LHCN-M2 (cell line): ENCODE data around the gene ZNF526. TPM values are rescaled to one million over a fixed set of nuclear protein-coding genes. Genes with fewer than 3 reads are reported as not detected.
"Not testable (repeated sequence)": the region's sequence is repeated elsewhere in the genome, so short reads cannot be mapped to it uniquely, and the experiment has no call there.

ENCODE experiments used
- DNase-seq: peaks from one replicate; pipeline ENCODE4 v3.0.0-alpha.2; 2012; ENCODE audit warnings: low read depth
- total RNA-seq: library from RNA; depleted of rRNA; stranded (reverse); fragments of >200 nt; gene quantifications from 2 replicates; pipeline ENCODE4 v1.2.3, GENCODE V29; 2014

ZNF526 gene
- total RNA-seq, 1 experiment from 2014 or later = 7.2 TPM

- DNase-seq = not testable (repeated sequence)
These were observed 37.7 kb downstream of the ZNF526 start for GRCh38 chr19:42257842-42258241.

DNA sequence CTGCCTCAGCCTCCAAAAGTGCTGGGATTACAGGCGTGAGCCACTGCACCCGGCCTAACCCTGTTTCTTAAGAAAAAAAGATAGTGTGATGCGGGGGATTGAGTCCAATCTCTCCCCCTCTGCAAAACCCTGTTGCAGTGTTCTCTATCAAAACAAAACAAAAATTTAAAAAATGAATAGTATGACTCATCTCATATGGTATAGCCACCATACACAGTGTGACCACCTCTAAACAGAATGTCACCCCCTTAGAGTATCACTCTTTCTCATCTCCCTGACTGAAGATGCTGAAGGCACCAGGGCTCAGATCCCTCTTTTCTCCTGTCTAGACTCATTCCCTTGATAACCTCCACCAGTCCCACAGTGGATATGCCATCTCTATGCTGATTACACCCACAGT, 41.7 kb downstream of the ZNF526 start:
- DNase-seq = no peak

DNA sequence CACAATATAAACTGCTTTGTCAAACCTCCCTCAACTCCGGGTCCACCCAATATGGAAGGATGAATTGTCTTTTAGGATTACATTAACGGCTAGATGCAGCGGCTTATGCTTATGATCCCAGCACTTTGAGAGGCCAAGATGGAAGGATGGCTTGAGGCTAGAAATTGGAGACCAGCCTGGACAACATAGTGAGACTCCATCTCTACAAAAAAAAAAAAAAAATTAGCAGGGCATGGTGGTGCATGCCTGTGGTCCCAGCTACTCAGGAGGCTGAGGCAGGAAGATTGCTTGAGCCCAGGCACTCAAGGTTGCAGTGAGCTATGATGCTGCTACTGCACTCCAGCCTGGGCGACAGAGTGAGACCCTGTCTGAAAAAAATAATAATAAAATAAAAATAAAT, 46.0 kb downstream of the ZNF526 start:
- not testable (repeated sequence) for DNase-seq

GRCh38 chr19:42266928-42267603, 47.0 kb downstream of the ZNF526 start:
- not testable (repeated sequence) for DNase-seq

GRCh38 chr19:42267644-42268141, 47.6 kb downstream of the ZNF526 start:
- DNase-seq = no peak

DNA sequence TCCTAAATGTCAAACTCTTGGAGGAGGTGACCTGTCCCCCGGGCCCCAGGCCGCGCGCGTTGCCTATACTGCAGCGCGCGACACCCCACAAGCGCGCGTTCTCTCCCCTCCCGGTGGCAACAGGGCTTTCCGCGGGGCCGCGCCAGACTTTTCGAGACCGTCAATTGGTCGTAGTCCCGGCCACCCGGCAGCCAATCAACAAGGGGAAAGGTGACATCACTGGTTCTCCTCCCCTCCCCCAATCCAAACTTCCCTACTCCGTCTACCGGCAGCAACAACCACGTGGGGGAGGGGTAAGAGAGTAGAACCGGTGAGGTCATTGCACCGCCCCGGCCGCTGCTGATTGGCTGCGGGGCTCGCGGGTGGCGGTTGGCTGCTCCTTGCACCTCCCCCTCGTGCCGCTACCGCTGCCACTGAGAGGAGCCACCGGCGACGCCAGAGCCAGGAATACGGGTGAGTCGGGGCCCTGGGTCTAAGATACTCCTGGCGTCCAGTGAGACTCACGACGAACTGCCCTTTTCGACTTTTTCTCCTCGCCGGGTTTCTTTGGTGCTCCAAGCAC, 48.1 kb downstream of the ZNF526 start:
- DNase-seq = peak; percentile 99

DNA sequence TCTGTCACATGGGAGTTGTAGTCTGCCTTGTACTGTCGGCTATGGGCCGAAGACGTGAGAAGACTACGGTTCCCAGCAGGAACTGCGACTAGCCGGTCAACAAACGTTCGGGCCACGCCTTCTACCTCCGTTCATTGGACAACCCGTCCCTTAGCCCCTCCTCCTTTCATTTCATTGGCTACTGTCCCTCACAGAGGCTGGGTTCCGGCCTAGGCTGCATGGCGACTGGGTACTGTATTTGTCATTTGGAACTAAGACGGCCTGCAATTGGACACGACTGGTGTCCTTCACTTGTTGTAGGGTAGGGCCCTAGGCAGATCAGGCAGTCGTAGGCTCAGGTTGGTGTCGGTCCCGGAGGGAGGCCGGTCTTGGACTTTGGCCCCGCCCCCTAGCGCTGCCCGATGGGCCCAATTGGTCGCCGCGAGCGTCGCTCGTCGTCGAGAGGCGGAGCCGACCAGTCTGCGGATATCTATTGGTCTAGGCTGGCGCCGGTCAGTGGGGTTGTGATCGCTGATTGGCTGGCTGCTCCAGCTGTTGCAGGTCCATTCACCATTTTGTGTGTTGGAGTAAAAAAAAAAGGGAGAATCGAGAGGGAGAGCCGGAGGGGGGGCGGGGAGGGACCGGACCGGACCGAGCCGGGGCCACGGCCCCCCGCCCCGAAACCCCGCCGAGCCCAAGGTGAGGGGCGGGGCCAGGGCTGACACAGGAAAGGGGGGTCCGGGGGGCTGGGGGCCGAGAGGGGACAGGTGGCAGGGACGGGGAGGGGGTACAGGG, 48.8 kb downstream of the ZNF526 start, which contains the start of gene CIC:
TSS of gene CIC (plus strand) at position 549 of the 774 bp plus-strand sequence. CDS start 2,532 bp downstream, outside the sequence.
- peak; percentile 100 for DNase-seq

DNA sequence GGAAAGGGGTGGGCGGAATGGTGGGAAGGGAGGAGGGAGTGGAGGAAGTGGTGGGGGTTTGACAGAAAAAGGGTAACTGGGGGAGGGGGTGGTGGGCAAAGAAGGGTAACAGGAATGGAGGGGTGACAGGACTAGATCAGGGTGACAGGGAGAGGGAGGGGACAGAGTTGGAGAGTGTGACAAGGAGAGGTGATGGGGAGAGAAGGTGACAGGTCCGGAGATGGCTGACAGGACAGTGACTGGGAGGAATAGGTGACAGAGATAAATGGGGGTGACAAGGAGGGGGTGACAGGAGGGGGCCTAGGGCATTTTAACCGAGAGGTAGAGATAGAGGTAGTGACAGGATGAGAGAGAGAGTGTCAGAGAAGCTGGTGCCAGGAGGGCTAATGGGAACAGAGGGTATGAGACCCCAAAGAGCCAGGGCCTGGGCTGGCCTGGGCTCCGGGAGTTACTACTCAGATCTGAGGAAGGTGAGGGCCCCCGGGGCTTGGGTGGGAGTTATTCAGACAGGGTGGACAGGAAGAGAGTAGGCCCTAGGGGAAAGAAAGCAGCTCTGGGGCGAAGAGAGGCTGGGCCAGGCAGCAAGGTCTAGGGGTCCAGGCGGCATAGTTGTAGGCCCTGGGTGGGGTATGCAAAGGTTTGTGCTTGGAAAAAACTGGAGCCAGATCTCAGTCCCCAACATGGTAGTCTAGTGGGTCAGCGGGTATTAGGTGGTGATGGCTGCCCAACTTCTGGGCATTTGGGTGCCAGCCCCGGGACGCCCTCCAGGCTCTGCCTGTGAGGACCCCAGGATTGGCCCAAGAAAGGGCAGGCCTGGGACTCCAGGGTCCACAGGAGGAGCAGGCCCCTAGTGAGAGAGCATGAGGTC, 49.6 kb downstream of the ZNF526 start:
- no peak for DNase-seq

DNA sequence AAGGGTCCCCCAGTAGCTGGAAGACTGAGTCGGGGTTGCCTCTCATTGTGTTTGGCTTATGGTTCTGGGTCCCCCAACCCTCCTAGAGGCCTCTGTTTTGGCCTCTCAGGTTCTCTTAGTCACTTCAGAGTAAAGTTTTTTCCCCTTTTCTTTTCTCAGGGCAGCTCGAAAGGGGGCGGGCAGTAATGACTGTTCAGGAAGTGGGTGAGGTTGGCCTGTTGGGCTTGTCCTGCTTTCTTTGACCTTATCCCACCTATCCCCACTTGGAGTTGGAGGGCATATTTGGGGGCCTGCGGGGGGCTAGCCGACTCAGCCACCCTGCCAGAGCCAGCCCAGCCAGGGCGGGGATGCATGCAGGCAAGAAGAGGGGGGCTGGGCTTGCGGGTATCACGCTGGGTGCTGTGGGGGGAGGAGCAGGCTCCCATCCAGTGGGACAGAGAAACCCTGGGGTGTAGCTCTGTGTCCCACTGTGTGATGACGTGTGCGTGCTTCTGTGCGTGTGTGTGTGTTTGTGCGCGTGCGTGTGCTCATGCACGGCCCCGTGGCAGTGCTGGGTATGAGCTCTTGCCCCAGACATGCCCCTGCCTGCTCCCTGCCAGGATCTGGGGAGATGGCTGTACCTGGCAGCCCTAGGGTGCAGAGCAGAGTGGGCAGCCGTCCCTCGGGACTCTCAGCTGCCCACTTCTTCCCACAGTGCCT, 50.4 kb downstream of the ZNF526 start:
- peak; percentile 87 for DNase-seq

- DNase-seq = peak; percentile 22
These were observed 50.9 kb downstream of the ZNF526 start for GRCh38 chr19:42271045-42271419.

DNA sequence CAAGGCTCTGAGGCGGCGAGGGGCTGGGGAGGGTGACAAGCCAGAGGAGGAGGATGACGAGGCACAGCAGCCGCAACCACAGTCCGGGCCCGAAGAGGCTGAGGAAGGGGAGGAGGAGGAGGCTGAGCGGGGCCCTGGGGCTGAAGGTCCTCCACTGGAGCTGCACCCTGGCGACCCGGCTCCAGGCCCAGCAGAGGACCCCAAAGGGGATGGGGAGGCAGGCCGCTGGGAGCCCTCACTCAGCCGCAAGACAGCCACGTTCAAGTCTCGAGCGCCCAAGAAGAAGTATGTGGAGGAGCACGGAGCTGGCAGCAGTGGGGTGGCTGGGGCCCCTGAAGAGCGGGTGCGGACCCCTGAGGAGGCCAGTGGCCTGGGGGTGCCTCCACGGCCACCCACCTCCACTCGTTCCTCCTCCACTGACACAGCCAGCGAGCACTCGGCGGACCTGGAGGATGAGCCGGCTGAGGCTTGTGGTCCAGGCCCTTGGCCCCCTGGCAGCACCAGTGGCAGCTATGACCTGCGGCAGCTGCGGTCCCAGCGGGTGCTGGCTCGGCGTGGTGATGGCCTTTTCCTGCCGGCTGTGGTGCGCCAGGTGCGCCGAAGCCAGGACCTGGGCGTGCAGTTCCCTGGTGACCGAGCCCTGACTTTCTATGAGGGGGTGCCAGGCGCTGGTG, 51.9 kb downstream of the ZNF526 start:
- DNase-seq = no peak

GRCh38 chr19:42272535-42272897, 52.4 kb downstream of the ZNF526 start:
- no peak for DNase-seq

DNA sequence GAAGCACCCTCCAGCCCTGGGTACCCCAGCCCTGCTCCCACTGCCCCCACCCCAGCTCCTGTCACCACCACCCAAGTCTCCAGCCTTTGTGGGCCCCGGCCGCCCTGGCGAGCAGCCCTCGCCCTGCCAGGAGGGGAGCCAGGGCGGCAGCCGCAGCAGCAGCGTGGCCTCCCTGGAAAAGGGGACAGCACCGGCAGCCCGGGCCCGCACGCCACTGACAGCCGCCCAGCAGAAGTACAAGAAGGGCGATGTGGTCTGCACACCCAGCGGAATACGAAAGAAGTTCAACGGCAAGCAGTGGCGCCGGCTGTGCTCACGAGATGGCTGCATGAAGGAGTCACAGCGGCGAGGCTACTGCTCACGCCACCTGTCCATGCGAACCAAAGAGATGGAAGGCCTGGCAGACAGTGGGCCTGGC, 52.9 kb downstream of the ZNF526 start:
- no peak for DNase-seq

DNA sequence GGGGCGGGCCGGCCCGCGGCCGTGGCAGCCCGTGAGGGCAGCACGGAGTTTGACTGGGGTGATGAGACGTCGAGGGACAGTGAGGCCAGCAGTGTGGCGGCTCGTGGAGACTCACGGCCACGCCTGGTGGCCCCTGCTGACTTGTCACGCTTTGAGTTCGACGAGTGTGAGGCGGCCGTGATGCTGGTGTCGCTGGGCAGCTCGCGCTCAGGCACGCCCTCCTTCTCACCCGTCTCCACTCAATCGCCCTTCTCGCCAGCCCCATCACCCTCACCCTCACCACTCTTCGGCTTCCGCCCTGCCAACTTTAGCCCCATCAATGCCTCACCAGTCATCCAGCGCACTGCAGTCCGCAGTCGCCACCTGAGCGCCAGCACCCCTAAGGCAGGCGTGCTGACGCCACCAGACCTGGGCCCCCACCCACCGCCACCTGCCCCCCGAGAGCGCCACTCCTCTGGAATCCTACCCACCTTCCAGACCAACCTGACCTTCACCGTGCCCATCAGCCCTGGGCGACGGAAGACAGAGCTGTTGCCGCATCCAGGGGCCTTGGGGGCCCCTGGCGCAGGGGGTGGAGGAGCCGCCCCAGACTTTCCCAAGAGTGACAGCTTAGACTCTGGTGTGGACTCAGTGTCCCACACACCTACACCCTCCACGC, 53.4 kb downstream of the ZNF526 start:
- no peak for DNase-seq

DNA sequence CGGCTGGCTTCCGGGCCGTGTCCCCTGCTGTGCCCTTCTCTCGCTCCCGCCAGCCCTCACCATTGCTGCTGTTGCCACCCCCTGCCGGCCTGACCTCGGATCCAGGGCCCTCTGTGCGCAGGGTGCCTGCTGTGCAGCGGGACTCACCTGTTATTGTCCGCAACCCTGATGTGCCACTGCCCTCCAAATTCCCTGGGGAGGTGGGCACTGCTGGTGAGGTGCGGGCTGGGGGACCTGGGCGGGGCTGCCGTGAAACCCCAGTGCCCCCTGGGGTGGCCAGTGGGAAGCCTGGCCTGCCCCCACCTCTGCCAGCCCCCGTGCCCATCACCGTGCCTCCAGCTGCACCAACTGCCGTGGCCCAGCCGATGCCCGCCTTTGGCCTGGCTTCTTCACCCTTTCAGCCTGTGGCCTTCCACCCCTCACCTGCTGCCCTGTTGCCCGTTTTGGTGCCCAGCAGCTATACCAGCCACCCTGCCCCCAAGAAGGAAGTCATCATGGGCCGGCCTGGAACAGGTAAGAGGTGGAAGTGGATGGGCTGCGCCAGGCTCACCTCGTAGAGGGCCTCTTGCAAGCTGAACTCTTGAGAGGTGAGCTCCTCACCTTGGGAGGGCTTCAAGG, 54.1 kb downstream of the ZNF526 start:
- no peak for DNase-seq

- no peak for DNase-seq
These were observed 55.0 kb downstream of the ZNF526 start for GRCh38 chr19:42275103-42275502.

- no peak for DNase-seq
These were observed 55.4 kb downstream of the ZNF526 start for GRCh38 chr19:42275517-42275916.

DNA sequence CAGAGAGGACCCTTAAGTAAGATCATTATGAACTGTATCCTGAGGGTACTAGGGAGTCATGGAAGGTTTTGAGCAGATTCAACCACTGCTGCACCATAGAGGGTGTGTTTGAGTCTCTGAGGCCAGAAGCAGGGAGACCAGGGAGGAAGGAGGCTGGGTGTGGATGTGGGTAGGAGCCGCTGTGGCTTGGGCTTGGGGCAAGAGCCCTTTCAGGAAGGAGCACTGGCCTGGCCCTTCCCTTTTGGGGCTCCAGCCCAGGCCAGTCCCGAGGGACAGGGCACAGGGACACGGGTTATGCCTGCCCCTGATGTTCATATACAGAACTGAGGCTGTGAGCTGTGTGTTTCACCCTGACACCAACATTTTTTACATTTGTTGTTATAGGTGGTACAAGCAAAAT, 56.2 kb downstream of the ZNF526 start:
- no peak for DNase-seq

DNA sequence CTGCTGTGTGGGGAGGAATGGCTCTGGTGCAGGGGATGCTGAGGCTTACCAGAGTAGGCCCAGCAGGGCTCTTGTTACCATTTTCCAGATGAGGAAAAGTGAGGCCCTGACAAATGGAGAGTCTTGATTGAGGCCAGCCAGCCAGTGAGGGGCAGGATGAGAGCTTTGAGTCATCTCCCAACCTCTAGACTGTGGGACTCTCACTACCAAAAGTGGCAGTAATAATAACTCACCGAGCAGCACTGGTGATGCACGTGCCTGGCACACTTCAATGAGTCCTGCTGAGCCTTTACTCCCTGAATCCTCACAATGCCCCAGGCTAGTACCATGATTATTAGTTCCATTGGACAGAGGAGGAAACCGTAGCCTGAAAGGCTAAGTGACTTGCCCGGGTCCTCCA, 56.7 kb downstream of the ZNF526 start:
- DNase-seq = no peak
